Measurements from ENCODE around the gene EBI3.
A peak's percentile ranks its signal among the peaks of the same experiment; 100 is the strongest.

DNA sequence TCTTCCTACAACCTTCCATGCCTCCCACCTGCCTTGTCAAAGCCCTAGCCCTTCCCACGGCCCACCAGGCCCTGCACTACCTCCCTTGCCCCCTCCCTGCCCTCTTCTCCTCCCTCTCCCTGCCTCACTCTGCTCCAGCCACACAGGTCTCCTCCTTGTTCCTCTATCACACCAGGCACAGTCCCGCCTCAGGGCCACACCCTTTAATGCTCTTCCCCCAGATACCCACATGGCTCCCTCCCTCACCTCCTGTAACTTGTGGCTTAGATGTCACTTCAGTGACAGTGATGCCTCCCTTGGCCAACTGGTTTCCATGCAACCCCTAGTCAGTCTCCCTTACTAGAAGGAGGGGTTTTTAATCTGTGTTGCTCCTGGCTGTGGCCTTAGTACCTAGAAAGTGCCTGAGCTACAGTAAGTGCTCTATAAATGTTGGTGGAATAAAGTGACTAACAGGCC is 48.2 kb upstream of the EBI3 start:
- peak; percentile 38 for TF ChIP-seq POLR2A (IDR thresholded peaks at IDR 0.05; ENCODE audit: low read length)
- no peak for TF ChIP-seq GATA1 (IDR thresholded peaks at IDR 0.05; ENCODE audit: low read depth, low read length)
